DND-41 (cell line): ENCODE results near the gene SCML2.

Source experiments
- ATAC-seq: fragments of 200-7000 bp; cut with Tn5 transposase; 3 replicates; pipeline ENCODE4 v1.9.1; 2021; ENCODE audit warnings: low read depth; ENCODE audit not compliant: insufficient read depth
- DNase-seq: peaks from one replicate; pipeline ENCODE4 v3.0.0-alpha.2; 2020
- H2AFZ ChIP-seq: 2 replicates; pipeline ENCODE4 v1.6.0; 2012; ENCODE audit warnings: low read depth, low read length
- H3K27ac ChIP-seq: 2 replicates; pipeline ENCODE4 v1.5.1; 2012; ENCODE audit warnings: low read length, inconsistent platforms
- H3K27me3 ChIP-seq: fragments of 200-600 bp; sonication (generic); 2 replicates; pipeline ENCODE4 v1.6.0; 2012; ENCODE audit warnings: low read length, mild to moderate bottlenecking, inconsistent platforms; ENCODE audit not compliant: insufficient read depth, poor library complexity
- H3K36me3 ChIP-seq: 2 replicates; pipeline ENCODE4 v1.5.1; 2012; ENCODE audit warnings: low read length, inconsistent platforms; ENCODE audit not compliant: insufficient read depth
- H3K4me1 ChIP-seq: 2 replicates; pipeline ENCODE4 v1.5.1; 2012; ENCODE audit warnings: mild to moderate bottlenecking, low read length; ENCODE audit not compliant: insufficient read depth
- H3K4me2 ChIP-seq: 2 replicates; pipeline ENCODE4 v1.6.0; 2012; ENCODE audit warnings: mild to moderate bottlenecking, moderate library complexity, low read length, inconsistent platforms; ENCODE audit not compliant: insufficient read depth
- H3K4me3 ChIP-seq, 2 experiments: fragments of 200-600 bp in 1 of 2; shearing (Covaris generic) in 1 of 2; 2 replicates each; pipeline ENCODE4 v1.5.1; 2012 to 2016; ENCODE audit warnings: inconsistent platforms in 2 of 2, low read length in 2 of 2, mild to moderate bottlenecking in 2 of 2, low read depth in 1 of 2, moderate library complexity in 1 of 2
- H3K79me2 ChIP-seq: 2 replicates; pipeline ENCODE4 v1.6.0; 2012; ENCODE audit warnings: low read length, inconsistent platforms; ENCODE audit not compliant: insufficient read depth
- H3K9ac ChIP-seq: 2 replicates; pipeline ENCODE4 v1.6.0; 2012; ENCODE audit warnings: low read depth, mild to moderate bottlenecking, inconsistent platforms, low read length, moderate library complexity
- H3K9me3 ChIP-seq: 2 replicates; pipeline ENCODE4 v1.5.1; 2012; ENCODE audit warnings: low read length, moderate library complexity, mild to moderate bottlenecking, inconsistent platforms; ENCODE audit not compliant: insufficient read depth, severe bottlenecking
- H4K20me1 ChIP-seq: 2 replicates; pipeline ENCODE4 v1.6.0; 2012; ENCODE audit warnings: low read length; ENCODE audit not compliant: insufficient read depth
- CTCF ChIP-seq: IDR thresholded peaks from 2 replicates; pipeline ENCODE4 v1.5.1; 2012; ENCODE audit warnings: borderline replicate concordance, low read length, moderate library complexity, mild to moderate bottlenecking; ENCODE audit not compliant: poor library complexity, severe bottlenecking; ENCODE audit errors: extremely low read depth
- EZH2 ChIP-seq: IDR thresholded peaks from 3 replicates; pipeline ENCODE4 v1.6.1; 2012; ENCODE audit warnings: borderline replicate concordance, low read depth, mild to moderate bottlenecking, moderate library complexity, low read length, inconsistent platforms; ENCODE audit not compliant: severe bottlenecking

The SCML2 gene

GRCh38 chrX:18206657-18207056, 147.8 kb downstream of the SCML2 start:
- Histone ChIP-seq H3K4me1 (no peaks in the 10 kb centered on the region), H3K9me3 (no peaks in the 10 kb centered on the region), H3K9ac (no peak overlapping the region), H3K27ac (no peak overlapping the region), H2AFZ (no peak overlapping the region), H3K36me3 (no peaks in the 10 kb centered on the region), H3K79me2 (no peaks in the 10 kb centered on the region), H3K4me2 (no peak overlapping the region), H3K27me3 (no peaks in the 10 kb centered on the region), H4K20me1 (no peaks in the 10 kb centered on the region), H3K4me3 (no peak overlapping the region)
- TF ChIP-seq EZH2 (no peak), CTCF (no peak)
- DNase-seq (no peak), ATAC-seq (no peak)

- no peak for ATAC-seq
- H3K36me3 ChIP-seq = no peaks in the 10 kb centered on the region
- H3K4me3 ChIP-seq = no peak overlapping the region
- H3K4me2 ChIP-seq = no peak overlapping the region
- no peaks in the 10 kb centered on the region for H3K4me1 ChIP-seq
- H3K9ac ChIP-seq = no peak overlapping the region
- H2AFZ ChIP-seq = no peak overlapping the region
- no peak for DNase-seq
- H3K27ac ChIP-seq = no peak overlapping the region
- H3K27me3 ChIP-seq = no peaks in the 10 kb centered on the region
- no peak for TF ChIP-seq EZH2
- no peaks in the 10 kb centered on the region for H3K79me2 ChIP-seq
- H3K9me3 ChIP-seq = no peaks in the 10 kb centered on the region
- no peaks in the 10 kb centered on the region for H4K20me1 ChIP-seq
Observed at GRCh38 chrX:18203631-18204030, 150.9 kb downstream of the SCML2 start.

- no peak for TF ChIP-seq CTCF
- no peak for TF ChIP-seq EZH2
- Histone ChIP-seq H3K36me3 (no peaks in the 10 kb centered on the region), H2AFZ (no peak overlapping the region), H3K79me2 (no peaks in the 10 kb centered on the region), H4K20me1 (no peaks in the 10 kb centered on the region), H3K4me3 (no peak overlapping the region), H3K9ac (no peak overlapping the region), H3K9me3 (no peaks in the 10 kb centered on the region), H3K4me2 (no peak overlapping the region), H3K4me1 (no peaks in the 10 kb centered on the region), H3K27ac (no peak overlapping the region), H3K27me3 (no peaks in the 10 kb centered on the region)
- DNase-seq (no peak), ATAC-seq (no peak)
Observed at GRCh38 chrX:18194688-18195087, 159.8 kb downstream of the SCML2 start.
